ENCODE data around the gene PARP3.
"Not testable (repeated sequence)": the region's sequence is repeated elsewhere in the genome, so short reads cannot be mapped to it uniquely, and the experiment has no call there.

PARP3 gene

GRCh38 chr3:51985063-51985462 lies 42.9 kb downstream of the PARP3 start:
- DNase-seq (ENCODE audit: low read depth in 2 of 2) = no peak

GRCh38 chr3:51986010-51986947 lies 44.1 kb downstream of the PARP3 start:
- DNase-seq (ENCODE audit: low read depth in 2 of 2) = no peak

GRCh38 chr3:51987568-51987967 lies 45.4 kb downstream of the PARP3 start:
- no peak for DNase-seq (ENCODE audit: low read depth in 2 of 2)

- no peak for DNase-seq (ENCODE audit: low read depth in 2 of 2)
These were observed 46.4 kb downstream of the PARP3 start for GRCh38 chr3:51988286-51989146.

- not testable (repeated sequence) for DNase-seq (ENCODE audit: low read depth in 2 of 2)
These were observed 48.4 kb downstream of the PARP3 start for GRCh38 chr3:51990501-51990971.

- no peak for DNase-seq (ENCODE audit: low read depth in 2 of 2)
These were observed 50.0 kb downstream of the PARP3 start for GRCh38 chr3:51992017-51992682.

- DNase-seq (ENCODE audit: low read depth in 2 of 2) = not testable (repeated sequence)
These were observed 51.5 kb downstream of the PARP3 start for GRCh38 chr3:51993657-51994056.

- DNase-seq (ENCODE audit: low read depth in 2 of 2) = no peak
These were observed 52.4 kb downstream of the PARP3 start for GRCh38 chr3:51994530-51994929.

GRCh38 chr3:51995346-51996163 lies 53.4 kb downstream of the PARP3 start, which contains the start of gene RPL29:
Gene RPL29 (minus strand): TSS chr3:51995895. CDS start chr3:51995461, 434 bp downstream.
- peak; percentile 81 to 87 for DNase-seq (ENCODE audit: low read depth in 2 of 2)

- no peak for DNase-seq (ENCODE audit: low read depth in 2 of 2)
These were observed 55.0 kb downstream of the PARP3 start for GRCh38 chr3:51997172-51997571.

GRCh38 chr3:51997935-51998596 lies 55.9 kb downstream of the PARP3 start:
- DNase-seq (ENCODE audit: low read depth in 2 of 2) = no peak
